ENCODE measurements around the gene PTPN1.

- TF ChIP-seq CTCF (IDR thresholded peaks at IDR 0.05) (no peak), ZFX (IDR thresholded peaks at IDR 0.05; ENCODE audit: borderline replicate concordance) (no peak)
Observed at GRCh38 chr20:50491168-50491567, 19.0 kb upstream of the PTPN1 start.

Data from 22Rv1 (cell line).